NCI-H146 treated with DMSO at 0.1 percent for 48 hours (cell line): ENCODE data around the gene LIPC.

Experiments used
- DNase-seq: peaks from one replicate; lab custom pipeline; 2025; ENCODE audit not compliant: unreplicated experiment; lab: John Stamatoyannopoulos, UW

Gene LIPC

GRCh38 chr15:58490888-58491473 is 59.2 kb downstream of the LIPC start:
- DNase-seq: no peak

- no peak for DNase-seq
Observed at GRCh38 chr15:58491499-58492202, 59.9 kb downstream of the LIPC start.

- no peak for DNase-seq
Observed at GRCh38 chr15:58492661-58493397, 61.0 kb downstream of the LIPC start.

- no peak for DNase-seq
Observed at GRCh38 chr15:58494567-58494966, 62.8 kb downstream of the LIPC start.

GRCh38 chr15:58495891-58496408 is 64.2 kb downstream of the LIPC start:
- DNase-seq: no peak

- DNase-seq: no peak
Observed at GRCh38 chr15:58497046-58497785, 65.4 kb downstream of the LIPC start.

- no peak for DNase-seq
Observed at GRCh38 chr15:58498821-58499580, 67.2 kb downstream of the LIPC start.

GRCh38 chr15:58501006-58501405 is 69.2 kb downstream of the LIPC start:
- DNase-seq: no peak

GRCh38 chr15:58501636-58502188 is 69.9 kb downstream of the LIPC start:
- no peak for DNase-seq

GRCh38 chr15:58503139-58504027 is 71.6 kb downstream of the LIPC start:
- DNase-seq: no peak

- no peak for DNase-seq
Observed at GRCh38 chr15:58504674-58505234, 73.0 kb downstream of the LIPC start.

- no peak for DNase-seq
Observed at GRCh38 chr15:58505581-58505980, 73.8 kb downstream of the LIPC start.

GRCh38 chr15:58506064-58506490 is 74.3 kb downstream of the LIPC start:
- no peak for DNase-seq

GRCh38 chr15:58506783-58507668 is 75.2 kb downstream of the LIPC start:
- DNase-seq: no peak

GRCh38 chr15:58509556-58509955 is 77.8 kb downstream of the LIPC start:
- no peak for DNase-seq

- DNase-seq: no peak
Observed at GRCh38 chr15:58510715-58511598, 79.2 kb downstream of the LIPC start.

GRCh38 chr15:58511599-58511987 is 79.8 kb downstream of the LIPC start:
- DNase-seq: no peak
